ENCODE data around the gene G6PD.
A peak's percentile ranks its signal among the peaks of the same experiment; 100 is the strongest.
"Not testable (repeated sequence)": the region's sequence is repeated elsewhere in the genome, so short reads cannot be mapped to it uniquely, and the experiment has no call there.

Gene G6PD

DNA sequence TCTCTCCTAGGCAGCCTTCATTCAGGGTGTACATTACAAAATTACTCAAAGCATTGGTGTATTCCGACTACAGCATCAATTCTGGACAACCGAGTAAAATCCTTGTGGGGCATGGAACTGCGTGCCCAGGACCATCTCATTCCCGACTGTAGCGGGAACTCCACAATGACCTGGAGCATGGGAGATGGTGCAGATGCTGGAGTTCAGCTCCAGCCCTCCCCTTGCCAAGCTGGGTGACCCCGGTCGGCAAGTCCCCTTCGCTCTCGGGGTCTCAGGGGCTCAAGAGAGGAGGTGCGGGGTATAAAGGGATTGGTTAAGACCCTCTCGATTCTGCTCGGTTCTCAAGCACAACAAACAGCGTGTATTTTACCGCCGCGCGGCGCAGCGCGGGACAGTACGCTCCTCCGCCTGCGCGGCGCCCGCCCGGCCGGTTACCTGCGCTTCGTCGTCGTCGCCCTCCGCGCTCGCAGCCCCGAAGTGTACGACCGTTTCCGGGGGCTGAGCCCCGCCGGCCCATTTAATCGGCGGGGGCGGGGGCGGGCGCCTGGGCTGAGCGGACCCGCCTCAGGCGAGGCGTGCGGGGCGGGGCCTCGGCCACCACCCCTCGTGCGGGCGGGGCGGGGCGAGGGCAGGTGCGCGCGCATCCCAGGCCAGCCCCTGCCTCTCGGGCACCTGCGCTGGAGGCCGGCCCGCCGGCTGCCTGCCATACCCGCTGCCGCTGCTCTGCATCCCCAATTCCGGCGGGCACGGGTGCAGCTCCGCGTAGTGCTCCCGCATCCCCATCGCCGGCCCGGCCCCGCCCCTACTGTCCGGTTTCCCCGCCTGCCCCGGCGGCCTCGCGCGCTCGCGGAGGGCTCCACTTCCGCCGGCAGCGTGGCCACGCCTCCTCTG, at the start of gene G6PD:
TSS of gene G6PD (minus strand) at position 493 of the 891 bp plus-strand sequence. CDS start 691 bp downstream, outside the sequence.
- DNase-seq (ENCODE audit: low spot score) = peak; percentile 79

- no peak for DNase-seq (ENCODE audit: low spot score)
Observed at GRCh38 chrX:154595559-154596249, 49.1 kb upstream of the G6PD start.

DNA sequence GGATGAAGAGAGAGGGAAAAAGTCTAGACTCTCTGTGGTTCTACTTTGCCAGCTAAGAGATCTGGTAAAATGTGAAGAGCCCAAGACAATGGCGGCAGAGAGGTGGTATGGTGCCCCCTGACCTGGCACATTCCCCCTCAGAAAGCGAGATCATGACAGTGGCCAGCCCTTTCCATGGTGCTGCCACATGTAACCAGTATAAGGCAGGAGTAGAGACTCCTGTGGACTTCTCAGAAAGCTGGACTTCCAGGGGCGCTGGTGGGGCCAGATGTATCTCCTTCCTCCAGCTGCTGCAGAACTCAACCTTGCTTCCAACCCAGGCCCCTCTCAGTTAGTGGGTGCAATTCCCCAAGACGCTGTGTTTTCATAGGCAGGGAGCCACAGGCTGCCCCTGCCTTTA, 47.8 kb upstream of the G6PD start:
- DNase-seq (ENCODE audit: low spot score) = no peak

DNA sequence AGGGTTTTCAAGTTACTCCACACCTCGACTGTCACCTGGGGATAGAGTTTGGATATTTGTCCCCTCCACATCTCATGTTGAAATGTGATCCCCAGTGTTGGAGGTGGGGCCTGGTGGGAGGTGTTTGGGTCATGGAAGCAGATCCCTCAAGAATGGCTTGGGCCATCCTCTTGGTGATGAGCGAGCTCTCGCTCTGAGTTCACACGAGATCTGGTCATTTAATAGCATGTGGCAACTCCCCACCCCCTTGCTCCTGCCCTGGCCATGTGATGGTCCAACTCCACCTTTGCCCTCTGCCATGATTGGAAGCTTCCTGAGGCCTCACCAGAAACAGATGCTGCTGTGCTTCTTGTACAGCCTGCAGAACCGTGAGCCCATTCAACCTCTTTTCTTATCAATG, 46.6 kb upstream of the G6PD start:
- no peak for DNase-seq (ENCODE audit: low spot score)

- DNase-seq (ENCODE audit: low spot score) = no peak
Observed at GRCh38 chrX:154592505-154592904, 45.9 kb upstream of the G6PD start.

DNA sequence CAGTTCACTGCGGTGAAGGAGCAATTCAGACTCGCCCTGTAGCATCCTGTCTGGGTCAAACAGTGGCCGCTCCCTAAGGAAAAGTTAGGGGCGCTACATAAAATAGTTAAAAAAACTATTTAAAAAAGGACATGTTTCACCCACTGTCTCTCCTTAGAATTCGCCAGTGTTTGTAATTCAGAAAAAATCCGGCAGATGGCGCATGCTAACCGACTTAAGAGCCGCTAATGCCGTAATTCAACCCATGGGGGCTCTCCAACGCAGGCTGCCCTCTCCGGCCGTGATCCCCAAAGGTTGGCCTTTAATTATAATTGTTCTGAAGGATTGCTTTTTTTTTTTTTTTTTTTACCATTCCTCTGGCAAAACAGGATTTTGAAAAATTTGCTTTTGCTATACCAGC, 43.8 kb upstream of the G6PD start:
- DNase-seq (ENCODE audit: low spot score) = not testable (repeated sequence)

DNA sequence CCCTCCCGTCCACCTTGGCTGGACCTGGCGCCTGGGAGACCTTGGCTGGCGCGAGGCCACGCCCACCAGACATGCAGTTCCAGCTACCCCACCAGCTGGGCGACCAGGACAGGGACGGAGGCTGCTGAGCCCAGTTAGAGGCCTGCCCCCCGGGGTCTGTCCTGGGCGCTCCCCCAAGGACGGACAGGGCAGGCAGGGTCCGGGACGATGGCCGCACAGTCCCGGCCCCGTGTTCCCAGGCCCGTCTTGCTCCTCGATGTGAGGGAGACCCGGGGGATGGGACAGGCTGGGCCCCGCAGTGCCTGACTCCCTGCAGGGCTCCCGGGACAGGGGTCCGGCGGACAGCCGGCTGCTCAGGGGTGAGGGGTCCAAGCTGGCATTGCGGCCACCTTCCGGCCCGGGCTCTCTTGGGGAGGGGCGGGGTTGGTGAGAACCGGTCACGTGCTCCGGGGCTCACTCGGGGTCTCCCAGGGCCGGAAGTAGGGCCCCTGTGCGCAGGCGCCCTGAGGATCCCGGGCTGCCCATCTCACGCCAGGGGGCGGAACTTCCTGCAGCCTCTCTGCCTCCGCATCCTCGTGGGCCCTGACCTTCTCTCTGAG, 38.0 kb upstream of the G6PD start, which contains the start of gene CTAG1A:
TSS of gene CTAG1A (plus strand) at position 549 of the 599 bp plus-strand sequence. CDS start 74 bp downstream, outside the sequence.
- not testable (repeated sequence) for DNase-seq (ENCODE audit: low spot score)

DNA sequence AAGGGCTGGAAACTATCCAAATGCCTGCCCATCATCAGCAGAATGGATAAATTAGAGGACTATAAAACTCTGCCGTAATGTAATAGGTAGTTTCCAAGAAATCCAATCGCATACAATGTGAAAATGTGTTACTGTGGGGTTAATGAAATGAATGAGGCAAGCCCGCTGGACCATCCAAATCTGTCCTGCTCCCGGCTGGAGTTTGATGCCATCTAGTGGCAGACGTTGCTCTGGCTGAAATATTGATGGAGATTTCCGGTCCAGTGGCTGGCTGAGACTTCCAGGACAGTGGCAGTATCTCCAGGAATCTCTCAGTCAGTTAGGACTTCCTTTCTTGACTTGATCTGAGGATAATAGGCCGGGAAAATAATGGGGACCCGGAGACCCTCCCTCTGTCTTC, 36.3 kb upstream of the G6PD start:
- DNase-seq (ENCODE audit: low spot score) = not testable (repeated sequence)

GRCh38 chrX:154575076-154575475, 28.4 kb upstream of the G6PD start:
- DNase-seq (ENCODE audit: low spot score) = not testable (repeated sequence)

DNA sequence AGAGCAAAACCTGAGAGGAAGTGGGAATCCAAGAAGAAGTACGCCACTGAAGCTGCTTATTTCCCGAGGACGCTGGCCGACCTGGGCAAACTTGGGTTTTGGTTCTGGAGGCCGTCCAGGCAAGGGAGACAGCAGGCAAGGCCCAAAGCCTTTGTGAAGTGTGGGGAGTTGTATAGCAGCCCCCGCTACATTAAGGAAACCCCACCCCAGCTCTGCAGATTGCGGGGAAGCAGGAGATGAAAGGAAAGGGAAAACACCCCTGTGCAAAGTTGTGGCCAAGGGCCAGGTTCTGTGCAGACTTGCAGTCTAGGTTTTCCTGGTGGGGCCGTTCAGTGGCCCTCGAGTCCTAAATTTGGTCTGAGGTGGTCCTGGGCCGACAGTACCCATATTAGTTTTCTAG, 26.4 kb upstream of the G6PD start:
- not testable (repeated sequence) for DNase-seq (ENCODE audit: low spot score)

DNA sequence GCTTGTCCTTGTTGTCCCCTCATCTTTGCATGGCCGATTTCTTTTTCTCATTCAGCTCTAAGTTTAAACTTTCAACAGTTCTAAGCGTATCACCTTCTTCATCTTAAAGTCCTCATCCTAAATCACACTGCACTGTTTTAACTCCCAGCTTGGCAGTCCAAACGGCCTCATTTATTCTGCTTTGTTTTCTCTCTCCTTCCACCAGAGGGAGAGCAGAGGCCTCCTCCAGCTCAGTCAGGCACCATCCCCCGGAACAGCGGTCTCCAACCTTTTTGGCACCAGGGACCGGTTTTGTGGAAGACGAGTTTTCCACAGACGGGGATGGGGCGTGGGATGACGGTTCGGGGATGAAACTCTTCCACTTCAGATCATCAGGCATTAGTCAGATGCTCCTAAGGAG, 23.7 kb upstream of the G6PD start:
- DNase-seq (ENCODE audit: low spot score) = not testable (repeated sequence)

DNA sequence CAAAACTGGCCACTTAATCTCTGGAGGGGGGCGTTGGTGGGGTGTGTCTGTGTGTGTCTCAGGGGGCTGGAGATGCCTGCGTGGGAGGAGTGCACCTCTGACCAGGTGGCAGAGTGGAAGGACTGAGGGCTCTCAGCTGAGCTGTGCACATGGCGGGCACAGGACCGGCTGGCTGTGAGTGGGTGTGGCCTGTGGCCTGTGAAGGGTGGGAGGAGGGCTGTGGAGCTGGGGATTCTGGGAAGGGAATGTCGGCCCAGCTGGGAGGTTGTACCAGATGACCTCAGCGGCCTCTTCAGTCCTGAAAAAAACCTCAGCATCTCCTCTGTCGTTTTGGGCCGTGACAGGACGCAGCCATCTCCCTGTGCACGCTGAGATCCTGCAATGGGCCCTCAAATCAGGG, 15.6 kb upstream of the G6PD start:
- not testable (repeated sequence) for DNase-seq (ENCODE audit: low spot score)

- DNase-seq (ENCODE audit: low spot score) = not testable (repeated sequence)
Observed at GRCh38 chrX:154560326-154560725, 13.7 kb upstream of the G6PD start.

DNA sequence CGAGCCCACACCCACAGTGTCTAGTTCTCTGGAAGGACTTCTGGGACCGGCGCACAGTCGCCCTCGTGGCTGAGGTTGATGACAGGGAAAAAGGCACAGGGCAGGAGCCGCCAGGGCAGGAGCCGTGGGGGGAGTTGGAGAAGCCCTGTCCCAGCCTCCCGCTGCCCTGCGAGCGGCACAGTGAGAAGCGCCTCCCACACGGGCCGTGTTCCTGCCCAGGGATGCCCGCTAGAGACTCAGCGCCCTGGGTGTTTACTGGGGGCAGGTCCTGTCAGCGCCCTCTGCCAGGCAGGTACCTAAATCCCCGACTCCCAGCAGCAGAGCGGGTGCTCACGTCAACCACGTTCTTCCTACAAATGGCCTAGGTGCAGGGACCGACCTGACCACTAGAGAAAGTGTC, 12.2 kb upstream of the G6PD start:
- not testable (repeated sequence) for DNase-seq (ENCODE audit: low spot score)

- not testable (repeated sequence) for DNase-seq (ENCODE audit: low spot score)
Observed at GRCh38 chrX:154558060-154558690, 11.5 kb upstream of the G6PD start.

GRCh38 chrX:154552112-154552806, 5.6 kb upstream of the G6PD start:
- DNase-seq (ENCODE audit: low spot score) = not testable (repeated sequence)

GRCh38 chrX:154549766-154550165, 3.1 kb upstream of the G6PD start:
- DNase-seq (ENCODE audit: low spot score) = no peak

GRCh38 chrX:154548028-154548316, 1.3 kb upstream of the G6PD start:
- DNase-seq (ENCODE audit: low spot score) = no peak

GRCh38 chrX:154547245-154548027, 790 bp upstream of the G6PD start, which contains the start of gene IKBKG:
IKBKG (plus strand) TSS chrX:154547620; CDS start chrX:154552003, 4,383 bp downstream.
- peak; percentile 90 for DNase-seq (ENCODE audit: low spot score)

DNA sequence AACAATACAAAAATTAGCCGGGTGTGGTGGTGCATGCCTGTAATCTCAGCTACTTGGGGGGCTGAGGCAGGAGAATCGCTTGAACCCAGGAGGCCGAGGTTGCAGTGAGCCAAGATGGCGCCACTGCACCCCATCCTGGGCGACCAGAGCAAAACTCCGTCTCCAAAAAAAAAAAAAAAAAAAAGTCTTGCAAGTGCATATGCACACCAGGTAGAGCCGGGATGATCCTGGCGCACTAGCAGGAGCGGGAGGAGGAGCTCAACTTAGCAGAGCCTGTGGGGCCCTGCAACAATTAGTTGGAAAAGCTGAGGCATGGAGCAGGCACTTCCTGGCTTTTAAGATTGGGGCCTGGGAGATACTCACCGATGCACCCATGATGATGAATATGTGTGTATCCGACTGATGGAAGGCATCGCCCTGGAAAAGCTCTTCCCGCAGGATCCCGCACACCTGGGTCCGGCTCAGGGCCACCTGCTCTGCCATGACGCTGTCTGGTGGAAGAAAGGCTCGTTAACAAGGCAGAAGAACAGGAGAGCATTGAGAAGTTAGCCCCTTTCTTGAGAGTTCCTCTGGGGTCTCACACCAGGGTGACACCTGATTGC, 872 bp downstream of the G6PD start:
- no peak for DNase-seq (ENCODE audit: low spot score)
